HepG2 (cell line): ENCODE data around the gene GPR137. TPM values are rescaled to one million over a fixed set of nuclear protein-coding genes. Genes with fewer than 3 reads are reported as not detected.

Experiments
- ISX ChIP-seq: sonication (generic); formaldehyde crosslinking; conservative IDR thresholded peaks from 2 replicates; pipeline ENCODE4 v1.5.0; 2020; ENCODE audit warnings: missing genetic modification reagents
- ZNF296 ChIP-seq: sonication (generic); formaldehyde crosslinking; conservative IDR thresholded peaks from 2 replicates; pipeline ENCODE4 v1.5.0; 2020; ENCODE audit warnings: mild to moderate bottlenecking, missing genetic modification reagents
- ZNF44 ChIP-seq: sonication (generic); formaldehyde crosslinking; IDR thresholded peaks from 2 replicates; pipeline ENCODE4 v1.5.1; 2020; ENCODE audit warnings: mild to moderate bottlenecking, missing genetic modification reagents
- polyA plus RNA-seq, 8 experiments: library from polyadenylated mRNA; depleted of rRNA in 3 of 8; stranded (reverse) in 7 of 8; unstranded in 1 of 8; fragments of >200 nt; fragmentation: Illumina TruSeq in 4 of 8; extraction: Trizol in 4 of 8; gene quantifications; 2 replicates each; pipeline versions ENCODE4 v1.2.1 to v1.2.3, GENCODE V29; 2011 to 2016; ENCODE audit warnings: low read depth in 4 of 8, missing spikeins in 1 of 8, mixed read lengths in 1 of 8; ENCODE audit not compliant: insufficient read depth in 1 of 8
- total RNA-seq, 5 experiments: library from RNA; depleted of rRNA; stranded (reverse); fragments of >200 nt; fragmentation: Illumina TruSeq; extraction: Trizol; gene quantifications; 2 replicates each; pipeline ENCODE4 v1.2.3, GENCODE V29; 2016; ENCODE audit warnings: low read depth in 1 of 5
- TF ChIP-seq, protein P1 (sequence below): sonication (generic); formaldehyde crosslinking; IDR thresholded peaks from 2 replicates; pipeline ENCODE4 v1.4.0; 2020; ENCODE audit warnings: missing genetic modification reagents
- TF ChIP-seq, protein P2 (sequence below): sonication (generic); formaldehyde crosslinking; IDR thresholded peaks from 2 replicates; pipeline ENCODE4 v1.4.0; 2020; ENCODE audit warnings: missing genetic modification reagents, borderline replicate concordance
- TF ChIP-seq, protein P3 (sequence below): sonication (generic); formaldehyde crosslinking; IDR thresholded peaks from 2 replicates; pipeline ENCODE4 v1.8.0; 2022; ENCODE audit warnings: mild to moderate bottlenecking, missing genetic modification reagents, moderate library complexity
- TF ChIP-seq, protein P4 (sequence below): sonication (generic); formaldehyde crosslinking; IDR thresholded peaks from 2 replicates; pipeline ENCODE4 v1.4.0; 2020; ENCODE audit warnings: mild to moderate bottlenecking, missing genetic modification reagents
- TF ChIP-seq, protein P5 (sequence below): sonication (generic); formaldehyde crosslinking; IDR thresholded peaks from 2 replicates; pipeline ENCODE4 v1.8.0; 2022; ENCODE audit warnings: mild to moderate bottlenecking, missing genetic modification reagents, moderate library complexity
- TF ChIP-seq, protein P6 (sequence below): sonication (generic); formaldehyde crosslinking; IDR thresholded peaks from 2 replicates; pipeline ENCODE4 v1.4.0; 2020; ENCODE audit warnings: missing genetic modification reagents, borderline replicate concordance

GPR137 gene
- total and polyA plus RNA-seq, 2 of the 13 experiments (the other 11 are each of a cell fraction or from before 2014, with no cell fraction given), result 8.5 to 13.2 TPM

DNA sequence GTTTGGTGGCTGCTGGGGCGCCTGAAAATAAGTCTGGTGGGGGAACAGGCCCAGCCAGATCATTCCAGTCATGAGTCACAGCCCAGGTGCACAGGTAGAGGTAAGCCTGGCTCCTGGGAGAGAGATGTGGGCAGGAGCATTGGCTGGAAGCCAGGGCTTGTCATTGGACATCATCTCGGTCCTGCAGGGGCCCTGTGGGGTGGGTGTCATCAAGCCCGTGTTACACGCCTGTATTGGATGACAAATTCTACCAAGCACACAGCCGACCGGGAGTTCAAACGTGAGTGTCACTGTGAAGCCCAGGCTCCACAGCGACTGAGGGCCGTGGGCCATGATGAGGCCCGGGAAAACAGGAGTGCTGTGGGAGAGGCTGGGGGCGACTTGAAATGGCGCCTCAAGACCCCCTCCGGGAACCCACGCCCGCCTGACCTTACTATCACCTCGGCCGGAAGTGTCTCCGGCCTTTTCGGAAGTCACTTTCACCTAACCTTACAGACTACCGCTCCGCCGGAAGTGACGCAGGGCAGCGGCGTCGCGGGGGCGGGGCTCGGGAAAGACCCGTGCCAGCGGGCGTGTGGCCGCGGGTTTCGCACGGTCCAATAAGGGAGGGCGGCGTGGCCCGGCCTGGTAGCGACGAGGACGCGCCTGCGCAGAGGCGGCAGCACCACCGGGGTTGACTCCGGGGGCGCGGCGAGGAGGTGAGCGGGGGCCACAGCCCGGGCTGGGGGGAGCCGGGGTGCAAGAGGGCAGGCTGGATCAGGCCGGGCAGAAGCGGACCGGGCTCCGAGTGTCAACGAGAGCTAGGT is 45.0 kb upstream of the GPR137 start, which contains the start of gene FKBP2 (continued):
- TF ChIP-seq, protein P1, sequence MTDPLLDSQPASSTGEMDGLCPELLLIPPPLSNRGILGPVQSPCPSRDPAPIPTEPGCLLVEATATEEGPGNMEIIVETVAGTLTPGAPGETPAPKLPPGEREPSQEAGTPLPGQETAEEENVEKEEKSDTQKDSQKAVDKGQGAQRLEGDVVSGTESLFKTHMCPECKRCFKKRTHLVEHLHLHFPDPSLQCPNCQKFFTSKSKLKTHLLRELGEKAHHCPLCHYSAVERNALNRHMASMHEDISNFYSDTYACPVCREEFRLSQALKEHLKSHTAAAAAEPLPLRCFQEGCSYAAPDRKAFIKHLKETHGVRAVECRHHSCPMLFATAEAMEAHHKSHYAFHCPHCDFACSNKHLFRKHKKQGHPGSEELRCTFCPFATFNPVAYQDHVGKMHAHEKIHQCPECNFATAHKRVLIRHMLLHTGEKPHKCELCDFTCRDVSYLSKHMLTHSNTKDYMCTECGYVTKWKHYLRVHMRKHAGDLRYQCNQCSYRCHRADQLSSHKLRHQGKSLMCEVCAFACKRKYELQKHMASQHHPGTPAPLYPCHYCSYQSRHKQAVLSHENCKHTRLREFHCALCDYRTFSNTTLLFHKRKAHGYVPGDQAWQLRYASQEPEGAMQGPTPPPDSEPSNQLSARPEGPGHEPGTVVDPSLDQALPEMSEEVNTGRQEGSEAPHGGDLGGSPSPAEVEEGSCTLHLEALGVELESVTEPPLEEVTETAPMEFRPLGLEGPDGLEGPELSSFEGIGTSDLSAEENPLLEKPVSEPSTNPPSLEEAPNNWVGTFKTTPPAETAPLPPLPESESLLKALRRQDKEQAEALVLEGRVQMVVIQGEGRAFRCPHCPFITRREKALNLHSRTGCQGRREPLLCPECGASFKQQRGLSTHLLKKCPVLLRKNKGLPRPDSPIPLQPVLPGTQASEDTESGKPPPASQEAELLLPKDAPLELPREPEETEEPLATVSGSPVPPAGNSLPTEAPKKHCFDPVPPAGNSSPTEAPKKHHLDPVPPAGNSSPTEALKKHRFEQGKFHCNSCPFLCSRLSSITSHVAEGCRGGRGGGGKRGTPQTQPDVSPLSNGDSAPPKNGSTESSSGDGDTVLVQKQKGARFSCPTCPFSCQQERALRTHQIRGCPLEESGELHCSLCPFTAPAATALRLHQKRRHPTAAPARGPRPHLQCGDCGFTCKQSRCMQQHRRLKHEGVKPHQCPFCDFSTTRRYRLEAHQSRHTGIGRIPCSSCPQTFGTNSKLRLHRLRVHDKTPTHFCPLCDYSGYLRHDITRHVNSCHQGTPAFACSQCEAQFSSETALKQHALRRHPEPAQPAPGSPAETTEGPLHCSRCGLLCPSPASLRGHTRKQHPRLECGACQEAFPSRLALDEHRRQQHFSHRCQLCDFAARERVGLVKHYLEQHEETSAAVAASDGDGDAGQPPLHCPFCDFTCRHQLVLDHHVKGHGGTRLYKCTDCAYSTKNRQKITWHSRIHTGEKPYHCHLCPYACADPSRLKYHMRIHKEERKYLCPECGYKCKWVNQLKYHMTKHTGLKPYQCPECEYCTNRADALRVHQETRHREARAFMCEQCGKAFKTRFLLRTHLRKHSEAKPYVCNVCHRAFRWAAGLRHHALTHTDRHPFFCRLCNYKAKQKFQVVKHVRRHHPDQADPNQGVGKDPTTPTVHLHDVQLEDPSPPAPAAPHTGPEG (CRISPR knock-in tag), result peak; percentile 88
- TF ChIP-seq, protein P2, sequence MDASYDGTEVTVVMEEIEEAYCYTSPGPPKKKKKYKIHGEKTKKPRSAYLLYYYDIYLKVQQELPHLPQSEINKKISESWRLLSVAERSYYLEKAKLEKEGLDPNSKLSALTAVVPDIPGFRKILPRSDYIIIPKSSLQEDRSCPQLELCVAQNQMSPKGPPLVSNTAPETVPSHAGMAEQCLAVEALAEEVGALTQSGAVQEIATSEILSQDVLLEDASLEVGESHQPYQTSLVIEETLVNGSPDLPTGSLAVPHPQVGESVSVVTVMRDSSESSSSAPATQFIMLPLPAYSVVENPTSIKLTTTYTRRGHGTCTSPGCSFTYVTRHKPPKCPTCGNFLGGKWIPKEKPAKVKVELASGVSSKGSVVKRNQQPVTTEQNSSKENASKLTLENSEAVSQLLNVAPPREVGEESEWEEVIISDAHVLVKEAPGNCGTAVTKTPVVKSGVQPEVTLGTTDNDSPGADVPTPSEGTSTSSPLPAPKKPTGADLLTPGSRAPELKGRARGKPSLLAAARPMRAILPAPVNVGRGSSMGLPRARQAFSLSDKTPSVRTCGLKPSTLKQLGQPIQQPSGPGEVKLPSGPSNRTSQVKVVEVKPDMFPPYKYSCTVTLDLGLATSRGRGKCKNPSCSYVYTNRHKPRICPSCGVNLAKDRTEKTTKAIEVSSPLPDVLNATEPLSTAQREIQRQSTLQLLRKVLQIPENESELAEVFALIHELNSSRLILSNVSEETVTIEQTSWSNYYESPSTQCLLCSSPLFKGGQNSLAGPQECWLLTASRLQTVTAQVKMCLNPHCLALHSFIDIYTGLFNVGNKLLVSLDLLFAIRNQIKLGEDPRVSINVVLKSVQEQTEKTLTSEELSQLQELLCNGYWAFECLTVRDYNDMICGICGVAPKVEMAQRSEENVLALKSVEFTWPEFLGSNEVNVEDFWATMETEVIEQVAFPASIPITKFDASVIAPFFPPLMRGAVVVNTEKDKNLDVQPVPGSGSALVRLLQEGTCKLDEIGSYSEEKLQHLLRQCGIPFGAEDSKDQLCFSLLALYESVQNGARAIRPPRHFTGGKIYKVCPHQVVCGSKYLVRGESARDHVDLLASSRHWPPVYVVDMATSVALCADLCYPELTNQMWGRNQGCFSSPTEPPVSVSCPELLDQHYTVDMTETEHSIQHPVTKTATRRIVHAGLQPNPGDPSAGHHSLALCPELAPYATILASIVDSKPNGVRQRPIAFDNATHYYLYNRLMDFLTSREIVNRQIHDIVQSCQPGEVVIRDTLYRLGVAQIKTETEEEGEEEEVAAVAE (CRISPR knock-in tag), result no peak
- TF ChIP-seq ZNF44 (CRISPR knock-in tag), result 0 out of 2 replicates have a peak, but pooled peaks have one; percentile 65
- TF ChIP-seq, protein P3, sequence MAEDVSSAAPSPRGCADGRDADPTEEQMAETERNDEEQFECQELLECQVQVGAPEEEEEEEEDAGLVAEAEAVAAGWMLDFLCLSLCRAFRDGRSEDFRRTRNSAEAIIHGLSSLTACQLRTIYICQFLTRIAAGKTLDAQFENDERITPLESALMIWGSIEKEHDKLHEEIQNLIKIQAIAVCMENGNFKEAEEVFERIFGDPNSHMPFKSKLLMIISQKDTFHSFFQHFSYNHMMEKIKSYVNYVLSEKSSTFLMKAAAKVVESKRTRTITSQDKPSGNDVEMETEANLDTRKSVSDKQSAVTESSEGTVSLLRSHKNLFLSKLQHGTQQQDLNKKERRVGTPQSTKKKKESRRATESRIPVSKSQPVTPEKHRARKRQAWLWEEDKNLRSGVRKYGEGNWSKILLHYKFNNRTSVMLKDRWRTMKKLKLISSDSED (CRISPR knock-in tag), result no peak
- TF ChIP-seq, protein P4, sequence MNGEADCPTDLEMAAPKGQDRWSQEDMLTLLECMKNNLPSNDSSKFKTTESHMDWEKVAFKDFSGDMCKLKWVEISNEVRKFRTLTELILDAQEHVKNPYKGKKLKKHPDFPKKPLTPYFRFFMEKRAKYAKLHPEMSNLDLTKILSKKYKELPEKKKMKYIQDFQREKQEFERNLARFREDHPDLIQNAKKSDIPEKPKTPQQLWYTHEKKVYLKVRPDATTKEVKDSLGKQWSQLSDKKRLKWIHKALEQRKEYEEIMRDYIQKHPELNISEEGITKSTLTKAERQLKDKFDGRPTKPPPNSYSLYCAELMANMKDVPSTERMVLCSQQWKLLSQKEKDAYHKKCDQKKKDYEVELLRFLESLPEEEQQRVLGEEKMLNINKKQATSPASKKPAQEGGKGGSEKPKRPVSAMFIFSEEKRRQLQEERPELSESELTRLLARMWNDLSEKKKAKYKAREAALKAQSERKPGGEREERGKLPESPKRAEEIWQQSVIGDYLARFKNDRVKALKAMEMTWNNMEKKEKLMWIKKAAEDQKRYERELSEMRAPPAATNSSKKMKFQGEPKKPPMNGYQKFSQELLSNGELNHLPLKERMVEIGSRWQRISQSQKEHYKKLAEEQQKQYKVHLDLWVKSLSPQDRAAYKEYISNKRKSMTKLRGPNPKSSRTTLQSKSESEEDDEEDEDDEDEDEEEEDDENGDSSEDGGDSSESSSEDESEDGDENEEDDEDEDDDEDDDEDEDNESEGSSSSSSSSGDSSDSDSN (CRISPR knock-in tag), result peak; percentile 30; the same call in 1 of the 2 replicates
- TF ChIP-seq, protein P5, sequence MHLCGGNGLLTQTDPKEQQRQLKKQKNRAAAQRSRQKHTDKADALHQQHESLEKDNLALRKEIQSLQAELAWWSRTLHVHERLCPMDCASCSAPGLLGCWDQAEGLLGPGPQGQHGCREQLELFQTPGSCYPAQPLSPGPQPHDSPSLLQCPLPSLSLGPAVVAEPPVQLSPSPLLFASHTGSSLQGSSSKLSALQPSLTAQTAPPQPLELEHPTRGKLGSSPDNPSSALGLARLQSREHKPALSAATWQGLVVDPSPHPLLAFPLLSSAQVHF, result no peak
- TF ChIP-seq ZNF296 (CRISPR knock-in tag), result no peak
- TF ChIP-seq, protein P6, sequence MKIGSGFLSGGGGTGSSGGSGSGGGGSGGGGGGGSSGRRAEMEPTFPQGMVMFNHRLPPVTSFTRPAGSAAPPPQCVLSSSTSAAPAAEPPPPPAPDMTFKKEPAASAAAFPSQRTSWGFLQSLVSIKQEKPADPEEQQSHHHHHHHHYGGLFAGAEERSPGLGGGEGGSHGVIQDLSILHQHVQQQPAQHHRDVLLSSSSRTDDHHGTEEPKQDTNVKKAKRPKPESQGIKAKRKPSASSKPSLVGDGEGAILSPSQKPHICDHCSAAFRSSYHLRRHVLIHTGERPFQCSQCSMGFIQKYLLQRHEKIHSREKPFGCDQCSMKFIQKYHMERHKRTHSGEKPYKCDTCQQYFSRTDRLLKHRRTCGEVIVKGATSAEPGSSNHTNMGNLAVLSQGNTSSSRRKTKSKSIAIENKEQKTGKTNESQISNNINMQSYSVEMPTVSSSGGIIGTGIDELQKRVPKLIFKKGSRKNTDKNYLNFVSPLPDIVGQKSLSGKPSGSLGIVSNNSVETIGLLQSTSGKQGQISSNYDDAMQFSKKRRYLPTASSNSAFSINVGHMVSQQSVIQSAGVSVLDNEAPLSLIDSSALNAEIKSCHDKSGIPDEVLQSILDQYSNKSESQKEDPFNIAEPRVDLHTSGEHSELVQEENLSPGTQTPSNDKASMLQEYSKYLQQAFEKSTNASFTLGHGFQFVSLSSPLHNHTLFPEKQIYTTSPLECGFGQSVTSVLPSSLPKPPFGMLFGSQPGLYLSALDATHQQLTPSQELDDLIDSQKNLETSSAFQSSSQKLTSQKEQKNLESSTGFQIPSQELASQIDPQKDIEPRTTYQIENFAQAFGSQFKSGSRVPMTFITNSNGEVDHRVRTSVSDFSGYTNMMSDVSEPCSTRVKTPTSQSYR (CRISPR knock-in tag), result peak; percentile 40; the same call in 1 of the 2 replicates
- no peak for TF ChIP-seq ISX
